ENCODE measurements around the gene PMS2. TPM values are rescaled to one million over a fixed set of nuclear protein-coding genes. Genes with fewer than 3 reads are reported as not detected.
"Not testable (repeated sequence)": the region's sequence is repeated elsewhere in the genome, so short reads cannot be mapped to it uniquely, and the experiment has no call there.

The PMS2 gene
- total RNA-seq, 6 experiments from 2014 or later, result 3.9 to 6.8 (median 5.8) TPM

GRCh38 chr7:5970347-5970911, 38.4 kb downstream of the PMS2 start, which contains the start of gene RSPH10B:
RSPH10B (minus strand) TSS chr7:5970689; CDS start chr7:5967116, 3,573 bp downstream.
- DNase-seq; intact Hi-C loops (cut with DNase I); H3K36me3 ChIP-seq; H3K4me3 ChIP-seq; H3K27ac ChIP-seq; H3K27me3 ChIP-seq; H3K4me1 ChIP-seq; H3K9me3 ChIP-seq: not testable (repeated sequence)
- no CpG with 5 or more reads among the region's 43 CpGs for WGBS (ENCODE audit: insufficient coverage, low coverage, low lambda C conversion rate, missing lambda C conversion rate)
- peak in 3 of 4 donors; percentile 33 to 61 (median 45) for ATAC-seq

GRCh38 chr7:5963810-5964209, 45.0 kb downstream of the PMS2 start:
- ATAC-seq; H3K4me1 ChIP-seq; DNase-seq; H3K4me3 ChIP-seq; H3K27ac ChIP-seq; intact Hi-C loops (cut with DNase I); H3K27me3 ChIP-seq; H3K36me3 ChIP-seq; H3K9me3 ChIP-seq: not testable (repeated sequence)
- no CpG with 5 or more reads among the region's 7 CpGs for WGBS (ENCODE audit: insufficient coverage, low coverage, low lambda C conversion rate, missing lambda C conversion rate)

GRCh38 chr7:5963205-5963604, 45.6 kb downstream of the PMS2 start:
- H3K4me1 ChIP-seq; H3K27me3 ChIP-seq; H3K4me3 ChIP-seq; H3K36me3 ChIP-seq; H3K9me3 ChIP-seq; DNase-seq; H3K27ac ChIP-seq; intact Hi-C loops (cut with DNase I); ATAC-seq: not testable (repeated sequence)
- no CpG with 5 or more reads among the region's 13 CpGs for WGBS (ENCODE audit: insufficient coverage, low coverage, low lambda C conversion rate, missing lambda C conversion rate)

DNA sequence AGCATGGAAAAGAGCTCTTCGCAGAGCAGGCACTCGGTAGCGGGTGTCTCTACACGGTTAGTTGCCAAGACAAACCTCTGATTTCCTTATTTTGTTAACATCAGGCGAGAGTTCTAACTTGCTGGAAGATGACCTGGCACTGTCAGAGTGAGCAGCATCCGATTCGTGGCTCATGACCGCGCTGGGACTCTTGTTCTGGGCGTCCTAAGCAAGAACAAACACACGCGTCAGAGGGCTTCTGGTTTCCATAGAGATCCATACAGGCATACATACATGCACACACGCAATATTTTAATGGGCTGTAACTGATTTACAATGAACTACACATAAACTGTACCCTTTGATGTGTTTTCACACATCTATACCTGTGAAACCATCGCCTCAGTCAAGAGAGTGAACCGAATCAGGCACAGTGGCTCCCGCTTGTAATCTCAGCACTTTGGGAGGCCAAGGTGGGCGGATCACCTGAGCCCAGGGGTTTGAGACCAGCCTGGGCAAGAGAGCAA, 73.9 kb downstream of the PMS2 start:
- ATAC-seq; H3K27me3 ChIP-seq; H3K4me1 ChIP-seq; intact Hi-C loops (cut with DNase I); DNase-seq; H3K27ac ChIP-seq; H3K4me3 ChIP-seq; H3K9me3 ChIP-seq; H3K36me3 ChIP-seq: not testable (repeated sequence)
- no CpG with 5 or more reads among the region's 17 CpGs for WGBS (ENCODE audit: insufficient coverage, low coverage, low lambda C conversion rate, missing lambda C conversion rate)

GRCh38 chr7:5931905-5932644, 76.8 kb downstream of the PMS2 start:
- H3K27me3 ChIP-seq; H3K36me3 ChIP-seq; H3K4me1 ChIP-seq; intact Hi-C loops (cut with DNase I); H3K9me3 ChIP-seq; H3K4me3 ChIP-seq; H3K27ac ChIP-seq: not testable (repeated sequence)
- 46% methylated on average over 5 of the region's 13 CpGs for WGBS (ENCODE audit: insufficient coverage, low coverage, low lambda C conversion rate, missing lambda C conversion rate)
- peak; percentile 77 to 93 (median 82) for ATAC-seq
- peak in 1 of 3 donors; percentile 24 for DNase-seq

GRCh38 chr7:5931250-5931649, 77.6 kb downstream of the PMS2 start:
- WGBS (ENCODE audit: insufficient coverage, low coverage, low lambda C conversion rate, missing lambda C conversion rate), result 100% methylated on average over 5 of the region's 14 CpGs

GRCh38 chr7:5930290-5930689, 78.6 kb downstream of the PMS2 start:
- H3K9me3 ChIP-seq; H3K4me1 ChIP-seq; H3K27me3 ChIP-seq; H3K4me3 ChIP-seq; H3K27ac ChIP-seq; H3K36me3 ChIP-seq; intact Hi-C loops (cut with DNase I); DNase-seq: not testable (repeated sequence)
- ATAC-seq, result peak; percentile 48 to 70 (median 61)
- WGBS (ENCODE audit: insufficient coverage, low coverage, low lambda C conversion rate, missing lambda C conversion rate), result no CpG with 5 or more reads among the region's 10 CpGs

More at GRCh38 chr7:5931250-5931649, 77.6 kb downstream of the PMS2 start:
- H3K27me3 ChIP-seq; H3K36me3 ChIP-seq; intact Hi-C loops (cut with DNase I); H3K4me1 ChIP-seq; H3K27ac ChIP-seq; H3K9me3 ChIP-seq; H3K4me3 ChIP-seq; ATAC-seq: not testable (repeated sequence)
- DNase-seq, result peak in 2 of 3 donors; percentile 19 to 45

DNA sequence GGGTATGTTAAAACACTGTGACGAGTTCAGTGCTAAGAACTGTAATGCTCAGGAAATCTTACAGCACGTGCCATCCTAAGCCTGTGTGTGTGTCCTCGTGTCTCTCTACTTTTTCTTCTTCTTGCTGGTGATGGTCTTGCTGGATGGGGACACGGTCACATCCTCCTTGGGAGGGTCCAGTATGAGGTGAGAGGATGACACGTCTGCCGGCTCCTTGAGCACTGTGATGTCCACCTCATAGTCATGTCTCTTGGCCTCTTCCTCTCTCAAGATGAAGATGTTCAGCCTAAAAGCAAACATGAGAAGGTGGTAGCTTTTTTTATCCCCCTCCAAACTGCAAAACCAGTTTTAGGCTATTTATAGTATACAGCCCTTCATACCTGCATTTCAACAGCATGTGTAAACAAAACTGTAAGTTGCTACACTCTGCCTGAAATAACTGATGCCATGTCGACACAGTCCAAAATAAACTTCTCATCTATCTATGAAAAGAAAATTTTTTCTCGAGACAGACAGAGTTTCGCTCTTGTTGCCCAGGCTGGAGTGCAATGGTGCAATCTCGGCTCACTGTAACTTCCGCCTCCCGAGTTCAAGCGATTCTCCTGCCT, 82.5 kb downstream of the PMS2 start:
- intact Hi-C loops (cut with DNase I), result not testable (repeated sequence)
- WGBS (ENCODE audit: insufficient coverage, low coverage, low lambda C conversion rate, missing lambda C conversion rate), result no CpG with 5 or more reads among the region's 13 CpGs
- peak in 1 of 4 donors; percentile 33 for ATAC-seq

DNA sequence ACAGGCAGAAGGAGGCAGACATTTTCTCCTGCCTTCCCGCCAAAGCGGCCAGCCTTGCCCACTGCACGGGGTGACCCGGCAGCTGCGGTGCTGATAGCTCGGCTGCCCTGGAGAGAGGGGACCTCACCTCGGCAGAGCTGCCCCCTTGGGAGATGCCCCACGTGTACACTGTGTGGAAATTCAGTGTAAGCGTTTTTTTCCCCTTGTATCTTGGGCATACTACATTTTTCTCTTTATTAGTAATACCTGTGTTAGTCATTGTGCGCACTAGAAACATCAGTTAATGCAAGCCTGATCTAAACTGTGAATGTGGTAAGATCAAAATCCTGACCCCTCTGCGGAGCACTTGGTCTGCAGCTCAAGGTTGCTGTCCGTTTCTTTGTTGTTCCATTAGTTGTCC, 84.2 kb downstream of the PMS2 start:
- H3K27me3 ChIP-seq; H3K4me1 ChIP-seq; H3K9me3 ChIP-seq; H3K4me3 ChIP-seq; H3K27ac ChIP-seq; intact Hi-C loops (cut with DNase I); ATAC-seq; H3K36me3 ChIP-seq; DNase-seq: not testable (repeated sequence)
- no CpG with 5 or more reads among the region's 12 CpGs for WGBS (ENCODE audit: insufficient coverage, low coverage, low lambda C conversion rate, missing lambda C conversion rate)

More for the DNA sequence above, 82.5 kb downstream of the PMS2 start:
- not testable (repeated sequence) for DNase-seq, H3K4me3 ChIP-seq, H3K36me3 ChIP-seq, H3K4me1 ChIP-seq, H3K27me3 ChIP-seq, H3K27ac ChIP-seq, H3K9me3 ChIP-seq

- intact Hi-C loops (cut with DNase I); H3K4me3 ChIP-seq; H3K27me3 ChIP-seq; H3K36me3 ChIP-seq; H3K27ac ChIP-seq; ATAC-seq; H3K9me3 ChIP-seq; DNase-seq; H3K4me1 ChIP-seq: not testable (repeated sequence)
- no CpG with 5 or more reads among the region's 2 CpGs for WGBS (ENCODE audit: insufficient coverage, low coverage, low lambda C conversion rate, missing lambda C conversion rate)
Measured at GRCh38 chr7:5924180-5924579, 84.7 kb downstream of the PMS2 start.
